K562 (cell line): ENCODE results near the gene PREX1.

ENCODE experiments used
- CCAR2 ChIP-seq: fragments of 200-400 bp; formaldehyde crosslinking; IDR thresholded peaks from 2 replicates; pipeline ENCODE4 v1.6.1; 2017; ENCODE audit warnings: mild to moderate bottlenecking, low read depth, low read length
- EZH2 ChIP-seq: IDR thresholded peaks from 2 replicates; pipeline ENCODE4 v1.6.1; 2012; ENCODE audit warnings: low read depth, mild to moderate bottlenecking, inconsistent platforms, low read length, borderline replicate concordance
- FOXM1 ChIP-seq, 2 experiments: fragments of 450-650 bp in 1 of 2; sonication (generic) in 1 of 2; formaldehyde crosslinking in 1 of 2; IDR thresholded peaks; 2 replicates each; pipeline versions ENCODE4 v1.6.1 to v1.9.0; 2017 to 2022; ENCODE audit warnings: low read depth in 2 of 2, mild to moderate bottlenecking in 2 of 2, missing genetic modification reagents in 1 of 2, moderate library complexity in 1 of 2
- NR2C1 ChIP-seq, 2 experiments: fragments of 450-650 bp; IDR thresholded peaks; 2 replicates each; pipeline ENCODE4 v1.6.1; 2017; ENCODE audit warnings: mild to moderate bottlenecking in 2 of 2, antibody characterized with exemption in 1 of 2, inconsistent platforms in 1 of 2, missing compliant biosample characterization in 1 of 2, missing genetic modification characterization in 1 of 2
- NR3C1 ChIP-seq: sonication (generic); formaldehyde crosslinking; IDR thresholded peaks from 2 replicates; pipeline ENCODE4 v1.8.1; 2022; ENCODE audit warnings: missing genetic modification reagents
- SRF ChIP-seq, 2 experiments: fragments of 250-450, 450-650 bp in 1 of 2; sonication (Bioruptor Pico) in 1 of 2; sonication (generic) in 1 of 2; formaldehyde crosslinking; IDR thresholded peaks; 2 replicates each; pipeline versions ENCODE4 v1.5.0 to v1.5.1; 2020 to 2022; ENCODE audit warnings: mild to moderate bottlenecking in 1 of 2, missing genetic modification reagents in 1 of 2
- ZFP36 ChIP-seq: fragments of 150-350 bp; IDR thresholded peaks from 2 replicates; pipeline ENCODE4 v1.6.1; 2018; ENCODE audit warnings: low read length, low read depth; ENCODE audit not compliant: partially characterized antibody
- ZNF212 ChIP-seq: fragments of 450-650 bp; formaldehyde crosslinking; IDR thresholded peaks from 2 replicates; pipeline ENCODE4 v1.4.0; 2020; ENCODE audit warnings: mild to moderate bottlenecking
- ZNF431 ChIP-seq: sonication (generic); formaldehyde crosslinking; IDR thresholded peaks from 2 replicates; pipeline ENCODE4 v1.8.0; 2022; ENCODE audit warnings: mild to moderate bottlenecking, missing genetic modification reagents
- ZNF586 ChIP-seq: fragments of 450-650 bp; formaldehyde crosslinking; conservative IDR thresholded peaks from 2 replicates; pipeline ENCODE4 v1.4.0; 2020; ENCODE audit warnings: mild to moderate bottlenecking, moderate library complexity
- TF ChIP-seq, protein P1 (sequence below), 3 experiments: IDR thresholded peaks in 2 of 3; conservative IDR thresholded peaks in 1 of 3; 2 replicates each; pipeline ENCODE4 v1.5.1; 2011 to 2012; ENCODE audit warnings: low read length in 3 of 3, mild to moderate bottlenecking in 3 of 3, control low read depth in 2 of 3, improper control_type of control experiment in 1 of 3, inconsistent platforms in 1 of 3, low read depth in 1 of 3, mixed read lengths in 1 of 3, moderate library complexity in 1 of 3; ENCODE audit not compliant: insufficient read depth in 2 of 3
- TF ChIP-seq, protein P2 (sequence below): sonication (generic); formaldehyde crosslinking; IDR thresholded peaks from 2 replicates; pipeline ENCODE4 v1.8.1; 2023; ENCODE audit warnings: mild to moderate bottlenecking, missing genetic modification reagents

DNA sequence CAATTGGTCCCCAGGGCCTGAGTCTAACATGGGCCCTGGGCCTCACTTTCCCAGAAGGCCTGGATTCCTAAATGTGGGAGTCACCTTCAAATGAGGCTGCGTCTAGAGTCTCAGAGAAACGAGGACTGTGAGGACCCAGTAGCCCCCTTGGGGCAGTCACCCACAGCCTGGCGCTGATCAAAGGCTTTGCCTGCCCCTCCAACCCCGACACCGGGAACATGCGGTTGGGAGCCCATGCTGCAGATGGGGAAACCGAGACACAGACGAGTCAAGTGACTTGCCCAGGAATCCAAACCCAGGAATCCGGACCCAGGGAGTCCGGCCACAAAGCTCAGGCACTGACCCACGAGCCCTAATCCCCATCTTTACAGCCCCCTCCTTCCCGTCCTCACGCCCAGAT, 209.7 kb downstream of the PREX1 start:
- TF ChIP-seq, protein P1, sequence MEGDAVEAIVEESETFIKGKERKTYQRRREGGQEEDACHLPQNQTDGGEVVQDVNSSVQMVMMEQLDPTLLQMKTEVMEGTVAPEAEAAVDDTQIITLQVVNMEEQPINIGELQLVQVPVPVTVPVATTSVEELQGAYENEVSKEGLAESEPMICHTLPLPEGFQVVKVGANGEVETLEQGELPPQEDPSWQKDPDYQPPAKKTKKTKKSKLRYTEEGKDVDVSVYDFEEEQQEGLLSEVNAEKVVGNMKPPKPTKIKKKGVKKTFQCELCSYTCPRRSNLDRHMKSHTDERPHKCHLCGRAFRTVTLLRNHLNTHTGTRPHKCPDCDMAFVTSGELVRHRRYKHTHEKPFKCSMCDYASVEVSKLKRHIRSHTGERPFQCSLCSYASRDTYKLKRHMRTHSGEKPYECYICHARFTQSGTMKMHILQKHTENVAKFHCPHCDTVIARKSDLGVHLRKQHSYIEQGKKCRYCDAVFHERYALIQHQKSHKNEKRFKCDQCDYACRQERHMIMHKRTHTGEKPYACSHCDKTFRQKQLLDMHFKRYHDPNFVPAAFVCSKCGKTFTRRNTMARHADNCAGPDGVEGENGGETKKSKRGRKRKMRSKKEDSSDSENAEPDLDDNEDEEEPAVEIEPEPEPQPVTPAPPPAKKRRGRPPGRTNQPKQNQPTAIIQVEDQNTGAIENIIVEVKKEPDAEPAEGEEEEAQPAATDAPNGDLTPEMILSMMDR (IDR thresholded peaks at IDR 0.05 in 2 of 3, conservative IDR thresholded peaks at IDR 0.05 in 1 of 3; ENCODE audit: insufficient read depth in 2 of 3, low read depth in 1 of 3, low read length in 3 of 3): no peak
- TF ChIP-seq, protein P2, sequence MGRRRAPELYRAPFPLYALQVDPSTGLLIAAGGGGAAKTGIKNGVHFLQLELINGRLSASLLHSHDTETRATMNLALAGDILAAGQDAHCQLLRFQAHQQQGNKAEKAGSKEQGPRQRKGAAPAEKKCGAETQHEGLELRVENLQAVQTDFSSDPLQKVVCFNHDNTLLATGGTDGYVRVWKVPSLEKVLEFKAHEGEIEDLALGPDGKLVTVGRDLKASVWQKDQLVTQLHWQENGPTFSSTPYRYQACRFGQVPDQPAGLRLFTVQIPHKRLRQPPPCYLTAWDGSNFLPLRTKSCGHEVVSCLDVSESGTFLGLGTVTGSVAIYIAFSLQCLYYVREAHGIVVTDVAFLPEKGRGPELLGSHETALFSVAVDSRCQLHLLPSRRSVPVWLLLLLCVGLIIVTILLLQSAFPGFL (CRISPR knock-in tag): no peak
- TF ChIP-seq ZNF431: no peak
- no peak for TF ChIP-seq CCAR2
- TF ChIP-seq NR2C1 (IDR thresholded peaks at IDR 0.05): no peak
- TF ChIP-seq NR2C1 (tag; IDR thresholded peaks at IDR 0.05): no peak
- no peak for TF ChIP-seq NR3C1 (CRISPR knock-in tag)
- no peak for TF ChIP-seq EZH2
- TF ChIP-seq ZNF586 (CRISPR knock-in tag): no peak
- no peak for TF ChIP-seq ZFP36
- TF ChIP-seq ZNF212 (CRISPR knock-in tag): no peak
- no peak for TF ChIP-seq SRF (CRISPR knock-in tag; IDR thresholded peaks at IDR 0.05)
- no peak for TF ChIP-seq FOXM1 (IDR thresholded peaks at IDR 0.05; ENCODE audit: low read depth)
- no peak for TF ChIP-seq FOXM1 (CRISPR knock-in tag; IDR thresholded peaks at IDR 0.05; ENCODE audit: low read depth)
